Caco-2 (cell line): ENCODE data around the gene VIPR2. TPM values are rescaled to one million over a fixed set of nuclear protein-coding genes. Genes with fewer than 3 reads are reported as not detected.

Source experiments
- BruUV-seq: library from RNA; stranded (reverse); fragments of 400-500 nt; replicated peaks from 2 replicates; lab custom pipeline; 2021; lab: Mats Ljungman, UMichigan
- CTCF ChIA-PET: fragments of 300-600 bp; sonication (Branson Sonifier 250); formaldehyde crosslinking; loops from one replicate; lab custom pipeline; 2022; ENCODE audit warnings: antibody characterized with exemption; lab: Charles Lee
- POLR2A ChIA-PET: fragments of 300-600 bp; sonication (Branson Sonifier 250); formaldehyde crosslinking; loops from one replicate; lab custom pipeline; 2022; ENCODE audit warnings: antibody characterized with exemption; lab: Charles Lee
- DNase-seq, 2 experiments: peaks; one replicate each; pipeline versions ENCODE4 v3.0.0 to v3.0.0-alpha.2; 2020 to 2022
- H3K27me3 ChIP-seq: replicated peaks from 2 replicates; pipeline ENCODE4 v1.6.0; 2011; ENCODE audit warnings: low read length; ENCODE audit not compliant: control insufficient read depth, insufficient read depth
- H3K36me3 ChIP-seq: 2 replicates; pipeline ENCODE4 v1.5.1; 2011; ENCODE audit warnings: low read length; ENCODE audit not compliant: control insufficient read depth, insufficient read depth
- H3K4me1 ChIP-seq: fragments of 250-450 bp; sonication (Bioruptor Pico); 2 replicates; pipeline ENCODE4 v1.5.1; 2020; ENCODE audit warnings: mild to moderate bottlenecking
- H3K4me3 ChIP-seq: 2 replicates; pipeline ENCODE4 v1.5.1; 2011; ENCODE audit warnings: low read depth, mild to moderate bottlenecking, control low read depth, low read length
- H3K9me3 ChIP-seq: fragments of 250-450 bp; sonication (Bioruptor Pico); 2 replicates; pipeline ENCODE4 v1.5.1; 2020; ENCODE audit warnings: mild to moderate bottlenecking, moderate library complexity
- H3K27ac Mint-ChIP-seq: one replicate; pipeline ENCODE4 v1.8.0; 2022; ENCODE audit warnings: mixed read lengths; ENCODE audit not compliant: unreplicated experiment
- H3K27me3 Mint-ChIP-seq: one replicate; pipeline ENCODE4 v1.8.0; 2022; ENCODE audit warnings: mixed read lengths; ENCODE audit not compliant: insufficient read depth, unreplicated experiment
- H3K36me3 Mint-ChIP-seq: one replicate; pipeline ENCODE4 v1.8.0; 2022; ENCODE audit warnings: mild to moderate bottlenecking, mixed read lengths; ENCODE audit not compliant: insufficient read depth, unreplicated experiment
- H3K4me1 Mint-ChIP-seq: one replicate; pipeline ENCODE4 v1.8.0; 2022; ENCODE audit warnings: low read depth, mixed read lengths; ENCODE audit not compliant: unreplicated experiment
- H3K4me3 Mint-ChIP-seq: one replicate; pipeline ENCODE4 v1.8.0; 2022; ENCODE audit warnings: mild to moderate bottlenecking, moderate library complexity, mixed read lengths; ENCODE audit not compliant: unreplicated experiment
- H3K9me3 Mint-ChIP-seq: one replicate; pipeline ENCODE4 v1.8.0; 2022; ENCODE audit warnings: mixed read lengths; ENCODE audit not compliant: unreplicated experiment
- CTCF ChIP-seq, 2 experiments: fragments of 200-600 bp in 1 of 2; IDR thresholded peaks; 1 replicate in 1 of 2; 2 replicates in 1 of 2; pipeline versions ENCODE4 v1.5.1 to v1.8.0; 2011 to 2022; ENCODE audit warnings: antibody characterized with exemption in 1 of 2, control low read depth in 1 of 2, inconsistent platforms in 1 of 2, low read depth in 1 of 2, low read length in 1 of 2, mild to moderate bottlenecking in 1 of 2, moderate library complexity in 1 of 2; ENCODE audit not compliant: insufficient read depth in 1 of 2, severe bottlenecking in 1 of 2, unreplicated experiment in 1 of 2
- intact Hi-C: fragments of 100-400 bp; cut with micrococcal nuclease; formaldehyde crosslinking; loops from one replicate; pipeline ENCODE4 v1.10.0; 2022; ENCODE audit not compliant: unreplicated experiment
- total RNA-seq: library from RNA; stranded (reverse); gene quantifications from 2 replicates; pipeline ENCODE4 v1.2.3, GENCODE V29; 2022

The VIPR2 gene
- total RNA-seq, 1 experiment from 2014 or later = not detected

- no peak overlapping the region for H3K4me3 ChIP-seq
- BruUV-seq = no TSS peak
- no peaks in the 10 kb centered on the region for H3K36me3 Mint-ChIP-seq
- peaks cover 12% of the 10 kb centered on the region for H3K4me1 Mint-ChIP-seq
- POLR2A ChIA-PET = no interaction called here
- TF ChIP-seq CTCF (IDR thresholded peaks at IDR 0.05; ENCODE audit: insufficient read depth in 1 of 2, low read depth in 1 of 2, low read length in 1 of 2, severe bottlenecking in 1 of 2, unreplicated experiment in 1 of 2) = no peak
- intact Hi-C loops = no loop called here
- H3K9me3 Mint-ChIP-seq = no peaks in the 10 kb centered on the region
- peaks cover 8% of the 10 kb centered on the region for H3K27me3 Mint-ChIP-seq
- no peak overlapping the region for H3K4me3 Mint-ChIP-seq
- no peak for DNase-seq
- no peaks in the 10 kb centered on the region for H3K27me3 ChIP-seq
- H3K4me1 ChIP-seq = no peaks in the 10 kb centered on the region
- CTCF ChIA-PET = no interaction called here
- no peaks in the 10 kb centered on the region for H3K9me3 ChIP-seq
- no peaks in the 10 kb centered on the region for H3K36me3 ChIP-seq
- H3K27ac Mint-ChIP-seq = no peak overlapping the region
Measured at GRCh38 chr7:159127691-159128642, 16.7 kb downstream of the VIPR2 start.

- peaks cover 11% of the 10 kb centered on the region for H3K4me1 Mint-ChIP-seq
- H3K27me3 ChIP-seq = no peaks in the 10 kb centered on the region
- no peak overlapping the region for H3K27ac Mint-ChIP-seq
- POLR2A ChIA-PET = no interaction called here
- 0 out of 2 replicates have a peak, but pooled peaks cover under 1% of the 10 kb centered on the region for H3K9me3 ChIP-seq
- H3K4me1 ChIP-seq = no peaks in the 10 kb centered on the region
- H3K36me3 ChIP-seq = no peaks in the 10 kb centered on the region
- intact Hi-C loops = no loop called here
- H3K4me3 Mint-ChIP-seq = no peak overlapping the region
- H3K9me3 Mint-ChIP-seq = no peaks in the 10 kb centered on the region
- no TSS peak for BruUV-seq
- H3K36me3 Mint-ChIP-seq = no peaks in the 10 kb centered on the region
- H3K4me3 ChIP-seq = no peak overlapping the region
- peaks cover 8% of the 10 kb centered on the region for H3K27me3 Mint-ChIP-seq
- CTCF ChIA-PET = no interaction called here
- no peak for DNase-seq
- no peak for TF ChIP-seq CTCF (IDR thresholded peaks at IDR 0.05; ENCODE audit: insufficient read depth in 1 of 2, low read depth in 1 of 2, low read length in 1 of 2, severe bottlenecking in 1 of 2, unreplicated experiment in 1 of 2)
Measured at GRCh38 chr7:159126311-159127260, 18.1 kb downstream of the VIPR2 start.

- H3K9me3 ChIP-seq = 0 out of 2 replicates have a peak, but pooled peaks cover 3% of the 10 kb centered on the region
- Mint-ChIP-seq H3K27ac (no peak overlapping the region), H3K36me3 (no peaks in the 10 kb centered on the region), H3K9me3 (no peaks in the 10 kb centered on the region), H3K27me3 (peaks cover 8% of the 10 kb centered on the region), H3K4me3 (no peak overlapping the region), H3K4me1 (peaks cover 6% of the 10 kb centered on the region)
- ChIA-PET CTCF (no interaction called here), POLR2A (no interaction called here)
- H3K4me3 ChIP-seq = no peak overlapping the region
- BruUV-seq = no TSS peak
- no peak for DNase-seq
- H3K4me1 ChIP-seq = no peaks in the 10 kb centered on the region
- intact Hi-C loops = no loop called here
- no peaks in the 10 kb centered on the region for H3K27me3 ChIP-seq
- no peaks in the 10 kb centered on the region for H3K36me3 ChIP-seq
- no peak for TF ChIP-seq CTCF (IDR thresholded peaks at IDR 0.05; ENCODE audit: insufficient read depth in 1 of 2, low read depth in 1 of 2, low read length in 1 of 2, severe bottlenecking in 1 of 2, unreplicated experiment in 1 of 2)
Measured at GRCh38 chr7:159125955-159126270, 18.8 kb downstream of the VIPR2 start.
